HepG2 (cell line): ENCODE measurements around the gene ZNRD2. TPM values are rescaled to one million over a fixed set of nuclear protein-coding genes. Genes with fewer than 3 reads are reported as not detected.

Experiments used
- FOSL1 ChIP-seq: sonication (generic); formaldehyde crosslinking; IDR thresholded peaks from 2 replicates; pipeline ENCODE4 v1.9.0; 2021; ENCODE audit warnings: missing genetic modification reagents, borderline replicate concordance
- HNF4A ChIP-seq: sonication (generic); formaldehyde crosslinking; IDR thresholded peaks from 2 replicates; pipeline ENCODE4 v1.4.0; 2020; ENCODE audit warnings: missing genetic modification reagents
- NR2C2 ChIP-seq: sonication (generic); formaldehyde crosslinking; IDR thresholded peaks from 2 replicates; pipeline ENCODE4 v1.4.0; 2020; ENCODE audit warnings: missing genetic modification reagents, mild to moderate bottlenecking, moderate library complexity, borderline replicate concordance
- POLR2G ChIP-seq: fragments of 200-400 bp; formaldehyde crosslinking; IDR thresholded peaks from 2 replicates; pipeline ENCODE4 v1.6.1; 2018; ENCODE audit warnings: mild to moderate bottlenecking, low read depth, low read length, moderate library complexity
- SAFB2 ChIP-seq: sonication (generic); formaldehyde crosslinking; IDR thresholded peaks from 2 replicates; pipeline ENCODE4 v1.5.1; 2020; ENCODE audit warnings: missing genetic modification reagents, low read depth, mild to moderate bottlenecking, borderline replicate concordance
- SMAD3 ChIP-seq: sonication (generic); formaldehyde crosslinking; IDR thresholded peaks from 2 replicates; pipeline ENCODE4 v1.4.0; 2020; ENCODE audit warnings: missing genetic modification reagents
- TAF15 ChIP-seq: fragments of 200-400 bp; formaldehyde crosslinking; IDR thresholded peaks from one replicate; pipeline ENCODE4 v1.6.1; 2018; ENCODE audit warnings: mild to moderate bottlenecking, low read depth, low read length; ENCODE audit not compliant: poor library complexity, severe bottlenecking
- TBX2 ChIP-seq: sonication (generic); formaldehyde crosslinking; IDR thresholded peaks from 2 replicates; pipeline ENCODE4 v1.5.0; 2020; ENCODE audit warnings: missing genetic modification reagents, mild to moderate bottlenecking, borderline replicate concordance
- TMF1 ChIP-seq: sonication (generic); formaldehyde crosslinking; IDR thresholded peaks from 2 replicates; pipeline ENCODE4 v1.8.1; 2022; ENCODE audit warnings: low read depth, missing genetic modification reagents
- YEATS2 ChIP-seq: sonication (generic); formaldehyde crosslinking; IDR thresholded peaks from 2 replicates; pipeline ENCODE4 v1.4.0; 2020; ENCODE audit warnings: missing genetic modification reagents, borderline replicate concordance
- ZMAT3 ChIP-seq: sonication (generic); formaldehyde crosslinking; conservative IDR thresholded peaks from 2 replicates; pipeline ENCODE4 v1.7.0; 2021; ENCODE audit warnings: missing genetic modification reagents
- ZMYM4 ChIP-seq: sonication (generic); formaldehyde crosslinking; IDR thresholded peaks from 2 replicates; pipeline ENCODE4 v1.8.1; 2023; ENCODE audit warnings: mild to moderate bottlenecking, missing genetic modification reagents
- ZNF3 ChIP-seq: IDR thresholded peaks from 2 replicates; pipeline ENCODE4 v1.7.0; 2017; ENCODE audit warnings: inconsistent platforms
- ZNF883 ChIP-seq: sonication (generic); formaldehyde crosslinking; IDR thresholded peaks from 2 replicates; pipeline ENCODE4 v1.5.1; 2020; ENCODE audit warnings: mild to moderate bottlenecking, missing genetic modification reagents; ENCODE audit errors: not compliant biosample characterization
- polyA plus RNA-seq, 8 experiments: library from polyadenylated mRNA; depleted of rRNA in 3 of 8; stranded (reverse) in 7 of 8; unstranded in 1 of 8; fragments of >200 nt; fragmentation: Illumina TruSeq in 4 of 8; extraction: Trizol in 4 of 8; gene quantifications; 2 replicates each; pipeline versions ENCODE4 v1.2.1 to v1.2.3, GENCODE V29; 2011 to 2016; ENCODE audit warnings: low read depth in 4 of 8, missing spikeins in 1 of 8, mixed read lengths in 1 of 8; ENCODE audit not compliant: insufficient read depth in 1 of 8
- total RNA-seq, 5 experiments: library from RNA; depleted of rRNA; stranded (reverse); fragments of >200 nt; fragmentation: Illumina TruSeq; extraction: Trizol; gene quantifications; 2 replicates each; pipeline ENCODE4 v1.2.3, GENCODE V29; 2016; ENCODE audit warnings: low read depth in 1 of 5
- TF ChIP-seq, protein P1 (sequence below): sonication (generic); formaldehyde crosslinking; IDR thresholded peaks from 2 replicates; pipeline ENCODE4 v1.4.0; 2020; ENCODE audit warnings: missing genetic modification reagents
- TF ChIP-seq, protein P2 (sequence below): IDR thresholded peaks from 2 replicates; pipeline ENCODE4 v1.6.1; 2016; ENCODE audit warnings: mild to moderate bottlenecking
- TF ChIP-seq, protein P3 (sequence below): sonication (generic); formaldehyde crosslinking; conservative IDR thresholded peaks from 2 replicates; pipeline ENCODE4 v1.4.0; 2020; ENCODE audit warnings: missing genetic modification reagents
- TF ChIP-seq, protein P4 (sequence below): sonication (generic); formaldehyde crosslinking; IDR thresholded peaks from 2 replicates; pipeline ENCODE4 v1.4.0; 2020; ENCODE audit warnings: missing genetic modification reagents
- TF ChIP-seq, protein P5 (sequence below): sonication (generic); formaldehyde crosslinking; IDR thresholded peaks from 2 replicates; pipeline ENCODE4 v1.5.0; 2020; ENCODE audit warnings: mild to moderate bottlenecking, missing genetic modification reagents, moderate library complexity
- TF ChIP-seq, protein P6 (sequence below): sonication (generic); formaldehyde crosslinking; IDR thresholded peaks from 2 replicates; pipeline ENCODE4 v1.5.0; 2020; ENCODE audit warnings: missing genetic modification reagents

ZNRD2 gene
- total and polyA plus RNA-seq, 2 of the 13 experiments (the other 11 are each of a cell fraction or from before 2014, with no cell fraction given), result 29.2 to 34.0 TPM

DNA sequence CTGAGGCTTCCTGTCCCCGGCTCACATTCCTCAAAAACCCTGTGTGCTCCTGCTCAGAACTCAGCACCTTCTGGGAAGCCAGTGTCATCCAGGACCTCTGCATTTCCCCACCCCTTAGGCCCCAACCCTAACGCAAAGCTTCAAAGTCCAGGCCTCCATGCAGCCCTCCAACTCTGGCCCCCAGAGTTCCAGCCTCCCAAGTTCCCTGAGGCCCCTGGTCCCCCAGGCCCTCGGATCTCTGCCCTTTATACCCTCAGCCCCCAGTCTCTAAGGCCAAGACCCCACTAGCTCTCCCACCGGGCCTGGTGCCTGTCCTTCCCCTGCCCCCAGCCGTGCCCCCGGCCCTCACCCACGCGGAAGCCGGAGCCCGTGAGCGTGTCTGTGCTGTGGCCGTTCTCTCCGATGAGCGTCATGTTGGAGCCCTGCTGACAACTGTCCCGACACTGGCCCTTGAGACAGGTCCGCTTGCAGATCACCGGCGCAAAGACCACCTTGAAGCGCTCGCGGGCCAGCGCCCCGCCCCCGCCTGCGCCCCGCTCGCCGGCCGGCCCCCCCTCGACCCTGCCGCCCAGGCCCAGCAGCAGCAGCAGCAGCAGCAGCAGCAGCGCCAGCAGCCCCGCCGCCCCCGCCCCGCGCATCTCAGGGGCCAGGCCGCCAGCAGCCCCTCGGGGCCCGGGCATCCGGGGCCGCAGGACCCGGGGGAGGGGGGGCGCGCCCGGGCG, 12.8 kb upstream of the ZNRD2 start (continued):
- TF ChIP-seq FOSL1 (CRISPR knock-in tag) (no peak), SMAD3 (CRISPR knock-in tag) (0 out of 2 replicates have a peak, but pooled peaks have one; percentile 38), NR2C2 (CRISPR knock-in tag) (peak; percentile 48; the same call in 1 of the 2 replicates), YEATS2 (0 out of 2 replicates have a peak, but pooled peaks have one; percentile 31), HNF4A (CRISPR knock-in tag) (peak; percentile 86), TAF15 (peak; percentile 8), TMF1 (CRISPR knock-in tag) (peak; percentile 36; the same call in 1 of the 2 replicates), POLR2G (peak; percentile 74), ZNF883 (CRISPR knock-in tag) (no peak), ZMYM4 (CRISPR knock-in tag) (peak; percentile 22; the same call in 1 of the 2 replicates), SAFB2 (CRISPR knock-in tag) (no peak), TBX2 (CRISPR knock-in tag) (peak; percentile 67; the same call in 1 of the 2 replicates), ZNF3 (CRISPR knock-in tag) (no peak), ZMAT3 (CRISPR knock-in tag) (peak; percentile 48; the same call in 1 of the 2 replicates)
- TF ChIP-seq, protein P1, sequence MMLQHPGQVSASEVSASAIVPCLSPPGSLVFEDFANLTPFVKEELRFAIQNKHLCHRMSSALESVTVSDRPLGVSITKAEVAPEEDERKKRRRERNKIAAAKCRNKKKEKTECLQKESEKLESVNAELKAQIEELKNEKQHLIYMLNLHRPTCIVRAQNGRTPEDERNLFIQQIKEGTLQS (CRISPR knock-in tag), result no peak
- TF ChIP-seq, protein P2, sequence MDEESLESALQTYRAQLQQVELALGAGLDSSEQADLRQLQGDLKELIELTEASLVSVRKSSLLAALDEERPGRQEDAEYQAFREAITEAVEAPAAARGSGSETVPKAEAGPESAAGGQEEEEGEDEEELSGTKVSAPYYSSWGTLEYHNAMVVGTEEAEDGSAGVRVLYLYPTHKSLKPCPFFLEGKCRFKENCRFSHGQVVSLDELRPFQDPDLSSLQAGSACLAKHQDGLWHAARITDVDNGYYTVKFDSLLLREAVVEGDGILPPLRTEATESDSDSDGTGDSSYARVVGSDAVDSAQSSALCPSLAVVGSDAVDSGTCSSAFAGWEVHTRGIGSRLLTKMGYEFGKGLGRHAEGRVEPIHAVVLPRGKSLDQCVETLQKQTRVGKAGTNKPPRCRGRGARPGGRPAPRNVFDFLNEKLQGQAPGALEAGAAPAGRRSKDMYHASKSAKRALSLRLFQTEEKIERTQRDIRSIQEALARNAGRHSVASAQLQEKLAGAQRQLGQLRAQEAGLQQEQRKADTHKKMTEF, result 0 out of 2 replicates have a peak, but pooled peaks have one; percentile 26
- TF ChIP-seq, protein P3, sequence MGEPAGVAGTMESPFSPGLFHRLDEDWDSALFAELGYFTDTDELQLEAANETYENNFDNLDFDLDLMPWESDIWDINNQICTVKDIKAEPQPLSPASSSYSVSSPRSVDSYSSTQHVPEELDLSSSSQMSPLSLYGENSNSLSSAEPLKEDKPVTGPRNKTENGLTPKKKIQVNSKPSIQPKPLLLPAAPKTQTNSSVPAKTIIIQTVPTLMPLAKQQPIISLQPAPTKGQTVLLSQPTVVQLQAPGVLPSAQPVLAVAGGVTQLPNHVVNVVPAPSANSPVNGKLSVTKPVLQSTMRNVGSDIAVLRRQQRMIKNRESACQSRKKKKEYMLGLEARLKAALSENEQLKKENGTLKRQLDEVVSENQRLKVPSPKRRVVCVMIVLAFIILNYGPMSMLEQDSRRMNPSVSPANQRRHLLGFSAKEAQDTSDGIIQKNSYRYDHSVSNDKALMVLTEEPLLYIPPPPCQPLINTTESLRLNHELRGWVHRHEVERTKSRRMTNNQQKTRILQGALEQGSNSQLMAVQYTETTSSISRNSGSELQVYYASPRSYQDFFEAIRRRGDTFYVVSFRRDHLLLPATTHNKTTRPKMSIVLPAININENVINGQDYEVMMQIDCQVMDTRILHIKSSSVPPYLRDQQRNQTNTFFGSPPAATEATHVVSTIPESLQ (CRISPR knock-in tag), result no peak
- TF ChIP-seq, protein P4, sequence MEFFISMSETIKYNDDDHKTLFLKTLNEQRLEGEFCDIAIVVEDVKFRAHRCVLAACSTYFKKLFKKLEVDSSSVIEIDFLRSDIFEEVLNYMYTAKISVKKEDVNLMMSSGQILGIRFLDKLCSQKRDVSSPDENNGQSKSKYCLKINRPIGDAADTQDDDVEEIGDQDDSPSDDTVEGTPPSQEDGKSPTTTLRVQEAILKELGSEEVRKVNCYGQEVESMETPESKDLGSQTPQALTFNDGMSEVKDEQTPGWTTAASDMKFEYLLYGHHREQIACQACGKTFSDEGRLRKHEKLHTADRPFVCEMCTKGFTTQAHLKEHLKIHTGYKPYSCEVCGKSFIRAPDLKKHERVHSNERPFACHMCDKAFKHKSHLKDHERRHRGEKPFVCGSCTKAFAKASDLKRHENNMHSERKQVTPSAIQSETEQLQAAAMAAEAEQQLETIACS, result no peak
- TF ChIP-seq, protein P5, sequence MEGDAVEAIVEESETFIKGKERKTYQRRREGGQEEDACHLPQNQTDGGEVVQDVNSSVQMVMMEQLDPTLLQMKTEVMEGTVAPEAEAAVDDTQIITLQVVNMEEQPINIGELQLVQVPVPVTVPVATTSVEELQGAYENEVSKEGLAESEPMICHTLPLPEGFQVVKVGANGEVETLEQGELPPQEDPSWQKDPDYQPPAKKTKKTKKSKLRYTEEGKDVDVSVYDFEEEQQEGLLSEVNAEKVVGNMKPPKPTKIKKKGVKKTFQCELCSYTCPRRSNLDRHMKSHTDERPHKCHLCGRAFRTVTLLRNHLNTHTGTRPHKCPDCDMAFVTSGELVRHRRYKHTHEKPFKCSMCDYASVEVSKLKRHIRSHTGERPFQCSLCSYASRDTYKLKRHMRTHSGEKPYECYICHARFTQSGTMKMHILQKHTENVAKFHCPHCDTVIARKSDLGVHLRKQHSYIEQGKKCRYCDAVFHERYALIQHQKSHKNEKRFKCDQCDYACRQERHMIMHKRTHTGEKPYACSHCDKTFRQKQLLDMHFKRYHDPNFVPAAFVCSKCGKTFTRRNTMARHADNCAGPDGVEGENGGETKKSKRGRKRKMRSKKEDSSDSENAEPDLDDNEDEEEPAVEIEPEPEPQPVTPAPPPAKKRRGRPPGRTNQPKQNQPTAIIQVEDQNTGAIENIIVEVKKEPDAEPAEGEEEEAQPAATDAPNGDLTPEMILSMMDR (CRISPR knock-in tag), result 0 out of 2 replicates have a peak, but pooled peaks have one; percentile 4
- TF ChIP-seq, protein P6, sequence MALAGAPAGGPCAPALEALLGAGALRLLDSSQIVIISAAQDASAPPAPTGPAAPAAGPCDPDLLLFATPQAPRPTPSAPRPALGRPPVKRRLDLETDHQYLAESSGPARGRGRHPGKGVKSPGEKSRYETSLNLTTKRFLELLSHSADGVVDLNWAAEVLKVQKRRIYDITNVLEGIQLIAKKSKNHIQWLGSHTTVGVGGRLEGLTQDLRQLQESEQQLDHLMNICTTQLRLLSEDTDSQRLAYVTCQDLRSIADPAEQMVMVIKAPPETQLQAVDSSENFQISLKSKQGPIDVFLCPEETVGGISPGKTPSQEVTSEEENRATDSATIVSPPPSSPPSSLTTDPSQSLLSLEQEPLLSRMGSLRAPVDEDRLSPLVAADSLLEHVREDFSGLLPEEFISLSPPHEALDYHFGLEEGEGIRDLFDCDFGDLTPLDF (CRISPR knock-in tag), result no peak
